ENCODE results near the gene ERI2.

DNA sequence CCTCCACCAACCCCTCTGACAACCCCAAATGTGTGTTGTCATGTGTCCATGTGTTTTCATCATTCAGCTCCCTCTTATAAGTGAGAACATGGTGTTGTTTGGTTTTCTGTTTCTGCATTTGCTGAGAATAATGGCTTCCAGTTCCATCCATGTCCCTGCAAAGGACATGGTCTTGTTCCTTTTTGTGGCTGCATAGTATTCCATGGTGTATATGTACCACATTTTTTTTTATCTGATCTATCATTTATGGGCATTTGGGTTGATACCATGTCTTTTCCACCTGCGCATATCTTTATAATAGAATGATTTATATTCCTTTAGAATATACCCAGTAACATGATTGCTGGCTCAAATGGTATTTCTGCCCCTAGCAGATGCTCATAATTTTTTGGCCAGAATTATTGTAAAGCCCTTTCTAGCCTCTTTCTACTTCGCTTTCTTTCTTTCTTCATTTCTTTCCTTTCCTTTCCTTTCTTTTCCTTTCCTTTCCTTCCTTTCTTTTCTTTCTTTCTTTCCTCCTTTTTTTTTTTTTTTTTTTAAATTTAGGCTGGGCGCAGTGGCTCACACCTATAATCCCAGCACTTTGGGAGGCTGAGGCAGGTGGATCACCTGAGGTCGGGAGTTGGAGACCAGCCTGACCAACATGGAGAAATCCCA, 12.8 kb upstream of the ERI2 start:
- TF ChIP-seq POLR2A (IDR thresholded peaks at IDR 0.05) (no peak), POLR2AphosphoS5 (IDR thresholded peaks at IDR 0.05) (no peak)
- TF ChIP-seq, protein P1, sequence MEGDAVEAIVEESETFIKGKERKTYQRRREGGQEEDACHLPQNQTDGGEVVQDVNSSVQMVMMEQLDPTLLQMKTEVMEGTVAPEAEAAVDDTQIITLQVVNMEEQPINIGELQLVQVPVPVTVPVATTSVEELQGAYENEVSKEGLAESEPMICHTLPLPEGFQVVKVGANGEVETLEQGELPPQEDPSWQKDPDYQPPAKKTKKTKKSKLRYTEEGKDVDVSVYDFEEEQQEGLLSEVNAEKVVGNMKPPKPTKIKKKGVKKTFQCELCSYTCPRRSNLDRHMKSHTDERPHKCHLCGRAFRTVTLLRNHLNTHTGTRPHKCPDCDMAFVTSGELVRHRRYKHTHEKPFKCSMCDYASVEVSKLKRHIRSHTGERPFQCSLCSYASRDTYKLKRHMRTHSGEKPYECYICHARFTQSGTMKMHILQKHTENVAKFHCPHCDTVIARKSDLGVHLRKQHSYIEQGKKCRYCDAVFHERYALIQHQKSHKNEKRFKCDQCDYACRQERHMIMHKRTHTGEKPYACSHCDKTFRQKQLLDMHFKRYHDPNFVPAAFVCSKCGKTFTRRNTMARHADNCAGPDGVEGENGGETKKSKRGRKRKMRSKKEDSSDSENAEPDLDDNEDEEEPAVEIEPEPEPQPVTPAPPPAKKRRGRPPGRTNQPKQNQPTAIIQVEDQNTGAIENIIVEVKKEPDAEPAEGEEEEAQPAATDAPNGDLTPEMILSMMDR (IDR thresholded peaks at IDR 0.05) = no peak
